K562 (cell line): ENCODE data around the gene RER1. TPM values are rescaled to one million over a fixed set of nuclear protein-coding genes. Genes with fewer than 3 reads are reported as not detected.

Source experiments
- ATAC-seq: fragments of 200-7000 bp; cut with Tn5 transposase; 3 replicates; pipeline ENCODE4 v1.9.1; 2020; ENCODE audit warnings: moderate library complexity
- BruUV-seq: library from RNA; stranded (reverse); fragments of 400-500 nt; replicated peaks from 2 replicates; lab custom pipeline; 2021; lab: Mats Ljungman, UMichigan
- CTCF ChIA-PET: fragments of 300-600 bp; formaldehyde crosslinking; extraction: SDS; loops from one replicate; lab custom pipeline; 2021; ENCODE audit warnings: low intra/inter-chr PET ratio; lab: Yijun Ruan, JAX
- POLR2A ChIA-PET: fragments of 300-600, 350-650 bp; sonication (Branson Sonifier 250); formaldehyde crosslinking; extraction: SDS; loops from one replicate; lab custom pipeline; 2021; ENCODE audit warnings: antibody characterized with exemption, inconsistent platforms; lab: Yijun Ruan, JAX
- DNase-seq, 4 experiments: peaks; one replicate each; pipeline versions ENCODE4 v3.0.0 to v3.0.0-alpha.2; 2011 to 2018; ENCODE audit warnings: low spot score in 3 of 4, mixed read lengths in 3 of 4; ENCODE audit errors: extremely low read depth in 1 of 4
- FAIRE-seq: peaks from 2 replicates; lab custom pipeline; 2011; peaks lifted over from hg19 to GRCh38; lab: Jason Lieb, UNC
- H2AFZ ChIP-seq: 2 replicates; pipeline ENCODE4 v1.6.0; 2011; ENCODE audit warnings: low read depth, low read length, control low read depth, inconsistent platforms
- H3K27ac ChIP-seq: fragments of 200-600 bp; 3 replicates; pipeline ENCODE4 v1.8.0; 2011; ENCODE audit warnings: low read depth, mild to moderate bottlenecking, control low read depth, inconsistent platforms, low read length, moderate library complexity, mixed read lengths; ENCODE audit errors: extremely low read depth
- H3K27me3 ChIP-seq, 2 experiments: fragments of 300-600 bp in 1 of 2; 2 replicates in 1 of 2; 3 replicates in 1 of 2; pipeline versions ENCODE4 v1.6.0 to v1.8.0; 2011; ENCODE audit warnings: inconsistent platforms in 2 of 2, low read length in 2 of 2, mild to moderate bottlenecking in 1 of 2, mixed read lengths in 1 of 2, moderate library complexity in 1 of 2; ENCODE audit not compliant: control insufficient read depth in 2 of 2, insufficient read depth in 2 of 2
- H3K36me3 ChIP-seq: fragments of 300-600 bp; 3 replicates; pipeline ENCODE4 v1.8.0; 2011; ENCODE audit warnings: mild to moderate bottlenecking, low read length, inconsistent platforms; ENCODE audit not compliant: control insufficient read depth, insufficient read depth
- H3K4me1 ChIP-seq, 2 experiments: fragments of 200-600 bp in 1 of 2; replicated peaks in 1 of 2; 2 replicates in 1 of 2; 3 replicates in 1 of 2; pipeline versions ENCODE4 v1.5.1 to v1.8.0; 2011; ENCODE audit warnings: inconsistent platforms in 2 of 2, low read length in 2 of 2, mild to moderate bottlenecking in 1 of 2, mixed read lengths in 1 of 2, moderate library complexity in 1 of 2; ENCODE audit not compliant: control insufficient read depth in 2 of 2, insufficient read depth in 2 of 2
- H3K4me2 ChIP-seq: 2 replicates; pipeline ENCODE4 v1.6.1; 2011; ENCODE audit warnings: low read length, control low read depth, inconsistent platforms, mixed read lengths; ENCODE audit not compliant: insufficient read depth
- H3K4me3 ChIP-seq: fragments of 200-600 bp; sonication (generic), shearing (Covaris generic); 2 replicates; pipeline ENCODE4 v1.5.1; 2016; ENCODE audit warnings: control low read depth, inconsistent platforms
- H3K79me2 ChIP-seq: fragments of 200-600 bp; 3 replicates; pipeline ENCODE4 v1.8.0; 2011; ENCODE audit warnings: low read length, inconsistent platforms; ENCODE audit not compliant: control insufficient read depth, insufficient read depth
- H3K9ac ChIP-seq, 2 experiments: 2 replicates each; pipeline versions ENCODE4 v1.6.0 to v1.6.1; 2011; ENCODE audit warnings: low read depth in 2 of 2, low read length in 2 of 2, control low read depth in 1 of 2, inconsistent platforms in 1 of 2, mild to moderate bottlenecking in 1 of 2, mixed read lengths in 1 of 2; ENCODE audit not compliant: insufficient read depth in 1 of 2
- H3K9me1 ChIP-seq: one replicate; pipeline ENCODE4 v1.6.0; 2011; ENCODE audit warnings: inconsistent platforms, mild to moderate bottlenecking, low read length, moderate library complexity; ENCODE audit not compliant: control insufficient read depth, insufficient read depth
- H3K9me3 ChIP-seq: replicated peaks from 2 replicates; pipeline ENCODE4 v1.5.1; 2011; ENCODE audit warnings: low read depth, low read length, inconsistent platforms; ENCODE audit not compliant: control insufficient read depth, insufficient read depth
- H4K20me1 ChIP-seq: replicated peaks from 2 replicates; pipeline ENCODE4 v1.6.1; 2011; ENCODE audit warnings: low read length, inconsistent platforms, mixed read lengths; ENCODE audit not compliant: control insufficient read depth, insufficient read depth
- CBFB ChIP-seq: sonication (generic); formaldehyde crosslinking; IDR thresholded peaks from 2 replicates; pipeline ENCODE4 v1.4.0; 2020; ENCODE audit warnings: mild to moderate bottlenecking, missing genetic modification reagents
- DACH1 ChIP-seq: fragments of 450-650 bp; IDR thresholded peaks from 2 replicates; pipeline ENCODE4 v1.6.1; 2018; ENCODE audit not compliant: partially characterized antibody
- EGR1 ChIP-seq: fragments of 450-650 bp; conservative IDR thresholded peaks from 2 replicates; pipeline ENCODE4 v1.6.1; 2017; ENCODE audit warnings: mild to moderate bottlenecking
- HMG20B ChIP-seq: fragments of 250-450 bp; sonication (Bioruptor Pico); IDR thresholded peaks from 2 replicates; pipeline ENCODE4 v1.5.0; 2021; ENCODE audit warnings: mild to moderate bottlenecking
- KDM5B ChIP-seq: fragments of 200-600 bp; sonication (generic); IDR thresholded peaks from 2 replicates; pipeline ENCODE4 v1.6.1; 2012; ENCODE audit warnings: low read depth, mild to moderate bottlenecking, moderate library complexity, low read length, control low read depth, inconsistent platforms; ENCODE audit not compliant: insufficient replicate concordance
- L3MBTL2 ChIP-seq: fragments of 450-650 bp; IDR thresholded peaks from 2 replicates; pipeline ENCODE4 v1.6.1; 2016; ENCODE audit warnings: mild to moderate bottlenecking, moderate library complexity
- NCOA2 ChIP-seq, 2 experiments: fragments of 450-650 bp; IDR thresholded peaks; 2 replicates each; pipeline ENCODE4 v1.6.1; 2018; ENCODE audit warnings: mild to moderate bottlenecking in 2 of 2, moderate library complexity in 1 of 2; ENCODE audit not compliant: partially characterized antibody in 2 of 2
- NFE2 ChIP-seq: IDR thresholded peaks from 2 replicates; pipeline ENCODE4 v1.6.1; 2014; ENCODE audit warnings: antibody characterized with exemption, low read depth
- NFXL1 ChIP-seq: fragments of 450-650 bp; formaldehyde crosslinking; IDR thresholded peaks from 2 replicates; pipeline ENCODE4 v1.4.0; 2021; ENCODE audit warnings: mild to moderate bottlenecking
- SMARCC2 ChIP-seq: fragments of 450-650 bp; IDR thresholded peaks from 2 replicates; pipeline ENCODE4 v1.6.1; 2017; ENCODE audit warnings: antibody characterized with exemption, moderate library complexity, mild to moderate bottlenecking, low read depth
- SNIP1 ChIP-seq: fragments of 450-650 bp; IDR thresholded peaks from 2 replicates; pipeline ENCODE4 v1.7.1; 2017; ENCODE audit warnings: low read depth, mild to moderate bottlenecking
- TRIM24 ChIP-seq, 2 experiments: fragments of 450-650 bp; IDR thresholded peaks; 2 replicates each; pipeline ENCODE4 v1.6.1; 2016
- ZBED1 ChIP-seq: IDR thresholded peaks from 2 replicates; pipeline ENCODE4 v1.6.1; 2014
- ZFP36 ChIP-seq: fragments of 150-350 bp; IDR thresholded peaks from 2 replicates; pipeline ENCODE4 v1.6.1; 2018; ENCODE audit warnings: low read length, low read depth; ENCODE audit not compliant: partially characterized antibody
- ZNF12 ChIP-seq: sonication (generic); formaldehyde crosslinking; IDR thresholded peaks from 2 replicates; pipeline ENCODE4 v1.4.0; 2020; ENCODE audit warnings: mild to moderate bottlenecking, missing genetic modification reagents
- ZNF507 ChIP-seq: conservative IDR thresholded peaks from 2 replicates; pipeline ENCODE4 v1.6.1; 2017; ENCODE audit warnings: missing genetic modification characterization, missing compliant biosample characterization
- ZNF583 ChIP-seq: fragments of 250-450 bp; sonication (Bioruptor Pico); IDR thresholded peaks from 2 replicates; pipeline ENCODE4 v1.4.0; 2020
- WGBS: fragments of 100-300 bp; shearing (Covaris generic); methylation state at CpG from one replicate; pipeline ENCODE4 v1.1.6; 2016; ENCODE audit warnings: low coverage, mixed read lengths; ENCODE audit not compliant: insufficient coverage; ENCODE audit errors: missing lambda C conversion rate; 5-methylcytosine and 5-hydroxymethylcytosine counted together
- in situ Hi-C: fragments of 300-500 bp; cut with MboI; formaldehyde crosslinking; loops from 4 replicates; pipeline ENCODE4 v1.15.0; 2018; ENCODE audit warnings: inconsistent platforms, mixed read lengths
- intact Hi-C: fragments of 100-400 bp; cut with micrococcal nuclease; formaldehyde crosslinking; loops from 2 replicates; pipeline ENCODE4 v1.14.2; 2022
- polyA plus RNA-seq, 8 experiments: library from polyadenylated mRNA; depleted of rRNA in 4 of 8; stranded (reverse) in 5 of 8; unstranded in 3 of 8; fragments of >200 nt; fragmentation: Nextera tagmentation in 2 of 8; fragmentation: Illumina TruSeq in 1 of 8; extraction: Ambion mirVana in 2 of 8; extraction: Trizol in 1 of 8; gene quantifications; 2 replicates each; pipeline versions ENCODE4 v1.2.1 to v1.2.3, GENCODE V29; 2011 to 2014; ENCODE audit warnings: inconsistent platforms in 1 of 8, missing spikeins in 1 of 8
- total RNA-seq, 7 experiments: library from RNA; depleted of rRNA in 6 of 7; stranded (reverse); fragments of >200 nt in 6 of 7; fragmentation: Illumina TruSeq in 2 of 7; extraction: Trizol in 2 of 7; gene quantifications; 2 replicates each; pipeline versions ENCODE4 v1.2.1 to v1.2.3, GENCODE V29; 2011 to 2021; ENCODE audit warnings: low replicate concordance in 1 of 7
- TF ChIP-seq, protein P1 (sequence below), 2 experiments: fragments of 200-800 bp in 1 of 2; sonication (Bioruptor generic) in 1 of 2; sonication (generic) in 1 of 2; formaldehyde crosslinking in 1 of 2; IDR thresholded peaks in 1 of 2; conservative IDR thresholded peaks in 1 of 2; 2 replicates each; pipeline versions ENCODE4 v1.5.0 to v1.6.1; 2016 to 2020; ENCODE audit warnings: missing compliant biosample characterization in 1 of 2, missing genetic modification characterization in 1 of 2, missing genetic modification reagents in 1 of 2
- TF ChIP-seq, protein P2 (sequence below): sonication (generic); formaldehyde crosslinking; IDR thresholded peaks from 2 replicates; pipeline ENCODE4 v1.8.0; 2022; ENCODE audit warnings: mild to moderate bottlenecking, low read depth, missing genetic modification reagents
- TF ChIP-seq, protein P3 (sequence below): fragments of 250-450 bp; sonication (Bioruptor Pico); IDR thresholded peaks from 2 replicates; pipeline ENCODE4 v1.5.0; 2021; ENCODE audit warnings: mild to moderate bottlenecking, borderline replicate concordance

Gene RER1
- total and polyA plus RNA-seq, 9 of the 15 experiments (the other 6 are each of a cell fraction or from before 2014, with no cell fraction given) = 19.6 to 354 (median 183) TPM

DNA sequence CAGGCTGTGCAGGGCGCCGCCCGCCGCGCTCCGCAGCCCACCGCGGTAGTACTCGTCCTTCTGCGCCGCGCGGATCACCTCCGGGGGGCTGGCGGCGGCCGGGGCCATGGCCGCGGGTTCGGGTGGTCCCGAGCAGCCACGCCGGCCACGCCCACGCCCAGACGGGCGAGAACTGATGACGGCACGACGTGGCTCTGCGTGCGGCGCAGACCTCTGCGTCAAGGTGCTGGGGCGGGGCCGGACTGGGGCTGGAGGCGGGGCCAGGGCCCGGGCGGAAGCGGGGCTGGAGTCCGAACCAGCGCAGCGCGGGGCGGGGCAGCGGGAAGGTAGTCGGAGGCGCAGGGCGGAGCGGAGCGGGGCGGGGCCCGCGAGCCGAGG lies 20.7 kb downstream of the RER1 start, which contains the start of gene PEX10:
Gene PEX10 (minus strand): TSS at position 170 of the 378 bp plus-strand sequence. CDS start 62 bp downstream, at position 108.
- Histone ChIP-seq H2AFZ (peak within 1 kb of the TSS; percentile 97), H4K20me1 (peaks cover 7% of the 10 kb centered on the region; the same call in 1 of the 2 replicates), H3K27me3 (no peaks in the 10 kb centered on the region; a peak in 1 of 5 replicates), H3K9ac (peak within 1 kb of the TSS; percentile 98 to 99), H3K36me3 (peaks cover 18% of the 10 kb centered on the region; the same call in 2 of the 3 replicates), H3K4me1 (peaks cover 15 to 79% of the 10 kb centered on the region in 2 experiments), H3K79me2 (peaks cover 21% of the 10 kb centered on the region; the same call in 2 of the 3 replicates), H3K27ac (peak within 1 kb of the TSS; percentile 90), H3K4me3 (peak within 1 kb of the TSS; percentile 100), H3K4me2 (peak within 1 kb of the TSS; percentile 97), H3K9me1 (no peaks in the 10 kb centered on the region), H3K9me3 (no peaks in the 10 kb centered on the region)
- intact Hi-C loops = loop anchor here (2.0 to 10.0 kb wide), 3 partner anchors 22 to 1012 kb away; partner anchors contain the start of genes MORN1 and RER1
- ChIA-PET POLR2A (interaction anchor here (1.0 to 1.9 kb wide), 5 partner anchors 8 to 135 kb away, joined by 3 to 7 read pairs (median 3); no protein-coding TSS in a partner anchor), CTCF (interaction anchor here (0.8 to 4.1 kb wide), 2 partner anchors 135 to 236 kb away, joined by 3 to 36 read pairs; no protein-coding TSS in a partner anchor)
- ATAC-seq (peak; percentile 93), FAIRE-seq (peak; percentile 96), DNase-seq (peak; percentile 96 to 99 (median 98))
- no TSS peak for BruUV-seq
- in situ Hi-C loops = loop anchor here (5.0 to 10.0 kb wide), 2 partner anchors 125 to 222 kb away; partner anchors contain the start of gene MMEL1
- WGBS = 2% methylated on average over 17 of the region's 55 CpGs
- TF ChIP-seq TRIM24 (IDR thresholded peaks at IDR 0.05) = no peak
- no peak for TF ChIP-seq ZNF12
- peak; percentile 38 for TF ChIP-seq KDM5B
- no peak for TF ChIP-seq NFXL1
- no peak for TF ChIP-seq ZNF583
- TF ChIP-seq NCOA2 (IDR thresholded peaks at IDR 0.05; ENCODE audit: partially characterized antibody in 2 of 2) = no peak
- TF ChIP-seq NFE2 = no peak
- no peak for TF ChIP-seq ZNF507
- TF ChIP-seq, protein P1, sequence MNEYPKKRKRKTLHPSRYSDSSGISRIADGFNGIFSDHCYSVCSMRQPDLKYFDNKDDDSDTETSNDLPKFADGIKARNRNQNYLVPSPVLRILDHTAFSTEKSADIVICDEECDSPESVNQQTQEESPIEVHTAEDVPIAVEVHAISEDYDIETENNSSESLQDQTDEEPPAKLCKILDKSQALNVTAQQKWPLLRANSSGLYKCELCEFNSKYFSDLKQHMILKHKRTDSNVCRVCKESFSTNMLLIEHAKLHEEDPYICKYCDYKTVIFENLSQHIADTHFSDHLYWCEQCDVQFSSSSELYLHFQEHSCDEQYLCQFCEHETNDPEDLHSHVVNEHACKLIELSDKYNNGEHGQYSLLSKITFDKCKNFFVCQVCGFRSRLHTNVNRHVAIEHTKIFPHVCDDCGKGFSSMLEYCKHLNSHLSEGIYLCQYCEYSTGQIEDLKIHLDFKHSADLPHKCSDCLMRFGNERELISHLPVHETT (CRISPR knock-in tag; conservative IDR thresholded peaks at IDR 0.05 in 1 of 2, IDR thresholded peaks at IDR 0.05 in 1 of 2) = no peak
- TF ChIP-seq CBFB = no peak
- TF ChIP-seq EGR1 = peak; percentile 86
- TF ChIP-seq, protein P2, sequence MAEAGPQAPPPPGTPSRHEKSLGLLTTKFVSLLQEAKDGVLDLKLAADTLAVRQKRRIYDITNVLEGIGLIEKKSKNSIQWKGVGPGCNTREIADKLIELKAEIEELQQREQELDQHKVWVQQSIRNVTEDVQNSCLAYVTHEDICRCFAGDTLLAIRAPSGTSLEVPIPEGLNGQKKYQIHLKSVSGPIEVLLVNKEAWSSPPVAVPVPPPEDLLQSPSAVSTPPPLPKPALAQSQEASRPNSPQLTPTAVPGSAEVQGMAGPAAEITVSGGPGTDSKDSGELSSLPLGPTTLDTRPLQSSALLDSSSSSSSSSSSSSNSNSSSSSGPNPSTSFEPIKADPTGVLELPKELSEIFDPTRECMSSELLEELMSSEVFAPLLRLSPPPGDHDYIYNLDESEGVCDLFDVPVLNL (CRISPR knock-in tag) = no peak
- no peak for TF ChIP-seq ZFP36
- no peak for TF ChIP-seq SNIP1
- TF ChIP-seq, protein P3, sequence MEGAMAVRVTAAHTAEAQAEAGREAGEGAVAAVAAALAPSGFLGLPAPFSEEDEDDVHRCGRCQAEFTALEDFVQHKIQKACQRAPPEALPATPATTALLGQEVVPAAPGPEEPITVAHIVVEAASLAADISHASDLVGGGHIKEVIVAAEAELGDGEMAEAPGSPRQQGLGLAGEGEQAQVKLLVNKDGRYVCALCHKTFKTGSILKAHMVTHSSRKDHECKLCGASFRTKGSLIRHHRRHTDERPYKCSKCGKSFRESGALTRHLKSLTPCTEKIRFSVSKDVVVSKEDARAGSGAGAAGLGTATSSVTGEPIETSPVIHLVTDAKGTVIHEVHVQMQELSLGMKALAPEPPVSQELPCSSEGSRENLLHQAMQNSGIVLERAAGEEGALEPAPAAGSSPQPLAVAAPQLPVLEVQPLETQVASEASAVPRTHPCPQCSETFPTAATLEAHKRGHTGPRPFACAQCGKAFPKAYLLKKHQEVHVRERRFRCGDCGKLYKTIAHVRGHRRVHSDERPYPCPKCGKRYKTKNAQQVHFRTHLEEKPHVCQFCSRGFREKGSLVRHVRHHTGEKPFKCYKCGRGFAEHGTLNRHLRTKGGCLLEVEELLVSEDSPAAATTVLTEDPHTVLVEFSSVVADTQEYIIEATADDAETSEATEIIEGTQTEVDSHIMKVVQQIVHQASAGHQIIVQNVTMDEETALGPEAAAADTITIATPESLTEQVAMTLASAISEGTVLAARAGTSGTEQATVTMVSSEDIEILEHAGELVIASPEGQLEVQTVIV (CRISPR knock-in tag) = no peak
- TF ChIP-seq DACH1 = no peak
- TF ChIP-seq HMG20B (CRISPR knock-in tag) = no peak
- TF ChIP-seq ZBED1 = no peak
- no peak for TF ChIP-seq L3MBTL2
- no peak for TF ChIP-seq SMARCC2
